Measurements from ENCODE around the gene SERTAD1. TPM values are rescaled to one million over a fixed set of nuclear protein-coding genes. Genes with fewer than 3 reads are reported as not detected.
"Not testable (repeated sequence)": the region's sequence is repeated elsewhere in the genome, so short reads cannot be mapped to it uniquely, and the experiment has no call there.

SERTAD1 gene
- total RNA-seq, 1 donor from 2014 or later, result 14.7 TPM

DNA sequence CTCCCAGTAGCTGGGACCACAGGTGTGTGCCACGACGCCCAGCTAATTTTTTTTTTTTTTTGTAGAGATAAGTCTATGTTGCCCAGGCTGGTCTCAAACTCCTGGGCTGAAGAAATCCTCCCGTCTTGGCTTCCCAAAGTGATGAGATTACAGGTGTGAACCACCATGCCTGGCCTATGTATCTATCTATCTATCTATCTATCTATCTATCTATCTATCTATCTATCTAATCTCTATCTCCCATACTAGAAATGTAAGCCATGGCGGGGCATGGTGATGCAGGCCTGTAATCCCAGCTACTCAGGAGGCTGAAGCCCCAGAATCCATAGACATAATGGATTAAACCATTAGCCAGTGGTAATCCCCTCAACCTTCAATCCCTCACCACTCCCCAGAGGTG lies 24.9 kb upstream of the SERTAD1 start:
- no peak for ATAC-seq

GRCh38 chr19:40449506-40449905 lies 23.7 kb upstream of the SERTAD1 start:
- no peak for ATAC-seq

GRCh38 chr19:40446263-40446784 lies 20.5 kb upstream of the SERTAD1 start:
- ATAC-seq, result no peak

GRCh38 chr19:40445780-40446262 lies 20.0 kb upstream of the SERTAD1 start:
- ATAC-seq, result no peak

GRCh38 chr19:40444825-40445312 lies 19.1 kb upstream of the SERTAD1 start:
- no peak for ATAC-seq

DNA sequence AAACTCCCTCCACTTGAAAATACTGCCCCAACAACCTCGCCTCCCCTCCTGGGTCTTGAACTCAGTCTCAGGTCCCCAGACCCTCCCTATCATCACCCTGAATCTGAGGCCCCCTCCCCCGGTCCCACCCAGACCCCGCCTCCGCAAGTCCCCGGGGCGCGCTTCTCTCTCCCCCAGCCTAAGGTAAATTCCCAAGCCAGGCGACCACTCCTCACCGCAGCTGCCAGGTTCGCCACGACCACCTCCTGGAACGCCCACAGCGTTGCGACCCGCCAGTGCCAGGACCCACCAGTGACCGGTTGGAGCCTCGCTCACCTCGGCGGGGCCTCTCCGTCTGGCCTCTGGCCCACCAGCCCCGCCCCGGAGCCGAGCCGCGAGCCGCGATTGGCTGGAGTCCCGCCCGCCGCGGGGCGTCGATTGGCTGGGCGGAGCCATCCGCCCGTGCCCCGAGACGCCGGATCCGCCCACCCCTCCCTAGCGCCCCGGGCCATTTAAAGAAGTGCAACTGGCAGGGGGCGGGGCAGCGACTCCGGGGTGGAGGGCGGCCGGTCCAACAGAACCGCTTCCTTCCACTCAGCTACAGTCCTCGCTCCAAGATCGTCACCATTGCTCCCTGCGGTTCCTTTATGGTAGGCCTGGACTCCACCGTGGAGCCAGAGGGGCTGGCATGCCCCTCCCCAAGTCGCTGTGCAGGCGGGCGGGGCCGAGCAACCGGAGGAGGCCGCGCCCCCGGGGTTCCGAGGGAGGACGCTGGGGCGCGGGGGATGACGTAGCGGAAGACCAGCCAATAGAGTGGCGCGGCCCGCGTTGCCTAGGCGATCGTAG lies 18.4 kb upstream of the SERTAD1 start, which contains the start of gene SERTAD3:
TSS of gene SERTAD3 (minus strand) at position 336 of the 825 bp plus-strand sequence. CDS start 2,255 bp downstream, outside the sequence.
- peak; percentile 83 for ATAC-seq

DNA sequence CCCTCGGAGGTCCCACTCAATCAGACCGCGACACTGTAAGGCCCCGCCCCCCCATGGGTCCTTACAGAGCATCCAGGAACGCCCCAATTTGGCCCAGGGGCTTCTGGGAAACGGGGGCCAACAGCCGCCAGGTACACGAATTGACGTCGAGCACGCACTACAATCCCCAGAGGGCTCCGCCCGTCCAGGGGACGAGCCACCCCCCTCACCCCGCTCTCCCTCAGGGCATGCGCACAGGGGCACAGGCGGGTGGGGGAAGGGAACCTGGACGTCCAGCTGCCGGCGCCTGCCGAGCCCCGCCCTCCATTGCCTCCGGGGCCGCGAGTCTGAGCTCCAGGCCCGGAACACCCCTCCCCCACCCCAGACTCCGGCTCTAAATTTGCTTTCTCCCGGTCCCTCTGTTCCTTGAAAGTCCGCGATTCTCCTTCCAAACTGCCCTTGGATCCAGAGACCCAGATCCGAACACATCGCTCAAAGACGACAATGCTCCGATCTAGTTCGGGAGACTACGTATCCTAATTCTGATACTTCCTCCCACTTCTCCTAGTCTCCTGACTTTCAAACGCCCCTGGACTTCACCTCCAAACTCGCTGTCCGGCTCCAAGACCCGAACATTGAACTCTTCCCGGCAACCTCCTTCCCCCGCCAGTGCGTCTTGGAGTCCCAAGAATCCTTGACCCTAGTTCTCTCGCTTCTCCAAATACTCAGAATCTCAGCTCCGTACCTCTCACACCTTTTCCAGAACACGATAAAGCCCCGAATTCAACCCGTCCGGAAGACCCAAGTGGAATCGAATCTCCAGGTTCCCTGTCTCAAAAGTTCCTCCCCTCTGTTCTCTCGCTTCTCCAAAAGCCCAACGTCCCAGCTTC lies 17.6 kb upstream of the SERTAD1 start:
- peak; percentile 87 for ATAC-seq

GRCh38 chr19:40442328-40443130 lies 16.7 kb upstream of the SERTAD1 start:
- no peak for ATAC-seq

- no peak for ATAC-seq
Observed at GRCh38 chr19:40441719-40442253, 16.0 kb upstream of the SERTAD1 start.

DNA sequence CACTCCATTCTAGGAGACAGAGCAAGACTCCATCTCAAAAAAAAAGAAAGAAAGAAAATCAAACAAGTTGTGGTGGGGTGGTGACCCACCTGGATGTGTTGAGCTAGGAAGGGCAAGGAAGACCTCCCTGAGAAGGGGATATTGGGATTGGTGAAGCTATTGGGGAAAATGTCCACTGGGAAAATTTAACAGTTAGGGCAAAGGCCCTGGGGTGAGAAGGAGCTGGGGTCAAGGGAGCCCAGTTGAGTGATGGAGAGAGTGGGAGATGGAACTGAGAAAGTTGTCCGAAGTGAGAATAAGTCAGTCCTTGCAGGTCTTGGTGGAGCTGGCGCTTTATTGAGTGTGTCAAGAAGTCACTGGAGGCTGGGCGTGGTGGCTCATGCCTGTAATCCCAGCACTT lies 12.5 kb upstream of the SERTAD1 start:
- no peak for ATAC-seq

- ATAC-seq, result peak; percentile 95
Observed at GRCh38 chr19:40433391-40434216, 7.8 kb upstream of the SERTAD1 start.

DNA sequence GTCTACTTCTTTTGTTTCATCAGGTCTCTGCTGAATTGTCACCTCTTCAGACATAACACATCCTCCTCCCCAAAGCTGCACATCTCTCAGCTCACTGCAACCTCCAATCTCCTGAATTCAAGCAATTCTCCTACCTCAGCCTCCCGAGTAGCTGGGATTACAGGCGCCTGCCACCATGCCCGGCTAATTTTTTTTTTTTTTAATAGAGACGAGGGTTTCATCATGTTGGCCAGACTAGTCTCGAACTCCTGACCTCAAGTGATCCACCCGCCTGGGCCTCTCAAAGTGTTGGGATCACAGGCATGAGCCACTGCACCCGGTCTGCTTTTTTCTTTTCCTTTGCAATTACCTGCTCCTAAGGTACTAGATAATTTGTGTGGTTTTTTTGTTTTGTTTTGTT lies 7.0 kb upstream of the SERTAD1 start:
- not testable (repeated sequence) for ATAC-seq

GRCh38 chr19:40431698-40432097 lies 5.9 kb upstream of the SERTAD1 start:
- ATAC-seq, result no peak

- ATAC-seq, result not testable (repeated sequence)
Observed at GRCh38 chr19:40430242-40430641, 4.5 kb upstream of the SERTAD1 start.

GRCh38 chr19:40428197-40428596 lies 2.4 kb upstream of the SERTAD1 start:
- not testable (repeated sequence) for ATAC-seq

DNA sequence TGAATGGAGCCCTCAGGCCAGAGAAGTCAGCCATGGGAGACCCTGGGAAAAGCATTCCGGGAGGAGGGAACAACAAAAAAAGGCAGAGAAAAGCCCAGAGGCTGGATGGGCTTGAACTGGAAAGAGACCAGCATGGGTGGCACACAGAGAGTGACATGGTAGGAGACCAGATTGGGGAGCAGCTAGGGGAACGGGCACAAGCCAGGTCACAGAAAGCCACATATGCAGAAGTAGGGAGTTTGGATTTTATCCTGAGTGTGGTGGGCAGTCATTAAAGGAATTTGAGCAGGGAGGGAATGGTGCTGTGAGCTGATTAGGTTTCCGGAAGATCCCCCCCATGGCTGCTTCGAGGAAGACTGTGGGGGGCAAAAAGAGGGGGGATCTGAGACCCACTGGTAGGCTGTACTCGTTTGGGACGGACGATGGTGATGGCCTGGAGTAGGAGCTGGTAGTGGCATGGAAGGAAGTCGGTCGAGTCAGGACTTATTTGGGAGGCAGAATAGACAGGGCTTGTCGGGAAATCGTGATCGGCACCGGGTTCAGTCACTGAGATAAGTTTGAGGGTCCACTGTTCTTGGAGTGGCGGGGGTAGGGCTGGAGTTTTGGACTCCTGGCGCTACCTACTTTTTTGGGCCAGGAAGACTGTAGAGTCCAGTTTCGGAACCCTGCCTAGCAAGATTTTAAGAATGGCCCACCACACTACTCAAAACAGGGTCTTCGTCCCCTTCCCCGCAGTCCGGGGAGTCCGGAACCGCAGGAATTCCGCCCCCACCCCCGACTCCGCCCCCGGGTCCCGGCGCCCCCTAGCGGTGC lies 949 bp downstream of the SERTAD1 start:
- ATAC-seq, result no peak

DNA sequence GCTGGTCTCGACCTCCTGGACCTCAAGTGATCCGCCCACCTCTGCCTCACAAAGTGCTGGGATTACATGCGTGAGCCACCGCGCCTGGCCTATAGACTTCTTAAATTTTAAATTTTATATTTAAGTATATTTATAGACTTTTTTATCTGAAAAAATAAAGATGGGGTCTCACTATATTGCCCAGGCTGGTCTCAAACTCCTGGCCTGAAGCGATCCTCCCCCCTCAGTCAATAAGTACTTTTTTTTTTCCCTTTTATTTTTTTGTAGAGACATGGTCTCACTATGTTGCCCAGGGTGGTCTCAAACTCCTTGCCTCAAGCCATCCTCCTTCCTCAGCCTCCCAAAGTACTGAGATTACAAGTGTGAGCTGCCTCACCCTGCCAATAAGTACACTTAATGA lies 1.9 kb downstream of the SERTAD1 start:
- no peak for ATAC-seq

GRCh38 chr19:40422748-40423566 lies 2.8 kb downstream of the SERTAD1 start:
- ATAC-seq, result no peak
